ENCODE results near the gene TREM1.

- TF ChIP-seq CTCF (IDR thresholded peaks at IDR 0.05) (no peak), POLR2A (IDR thresholded peaks at IDR 0.05) (no peak), POLR2AphosphoS5 (IDR thresholded peaks at IDR 0.05) (no peak)
Observed at GRCh38 chr6:41262401-41262800, 24.1 kb downstream of the TREM1 start.

All from sigmoid colon (tissue), 4 donors.